DMS153 treated with DMSO at 0.1 percent for 48 hours (cell line): ENCODE measurements around the gene RAB40C.
"Not testable (repeated sequence)": the region's sequence is repeated elsewhere in the genome, so short reads cannot be mapped to it uniquely, and the experiment has no call there.

ENCODE experiments used
- DNase-seq: peaks from one replicate; lab custom pipeline; 2025; ENCODE audit not compliant: unreplicated experiment; lab: John Stamatoyannopoulos, UW

RAB40C gene

GRCh38 chr16:588889-589657 lies 793 bp upstream of the RAB40C start:
- peak; percentile 73 for DNase-seq

GRCh38 chr16:590188-590814 lies 435 bp downstream of the RAB40C start:
- DNase-seq = no peak

DNA sequence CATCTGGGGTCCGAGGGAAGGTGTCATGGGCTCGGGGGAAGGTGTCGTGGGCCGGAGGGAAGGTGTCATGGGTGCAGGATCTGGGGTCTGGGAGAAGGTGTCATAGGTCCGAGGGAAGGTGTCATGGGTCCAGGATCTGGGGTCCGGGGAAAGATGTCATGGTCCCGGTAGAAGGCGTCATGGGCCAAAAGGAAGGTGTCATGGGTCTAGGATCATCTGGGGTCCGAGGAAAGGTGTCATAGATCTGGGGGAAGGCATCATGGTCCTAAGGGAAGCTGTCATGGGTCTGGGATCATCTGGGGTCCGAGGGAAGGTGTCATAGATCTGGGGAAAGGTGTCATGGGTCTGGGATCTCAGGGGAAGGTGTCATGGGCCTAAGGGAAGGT lies 942 bp downstream of the RAB40C start:
- no peak for DNase-seq

- no peak for DNase-seq
Observed at GRCh38 chr16:591231-591630, 1.4 kb downstream of the RAB40C start.

DNA sequence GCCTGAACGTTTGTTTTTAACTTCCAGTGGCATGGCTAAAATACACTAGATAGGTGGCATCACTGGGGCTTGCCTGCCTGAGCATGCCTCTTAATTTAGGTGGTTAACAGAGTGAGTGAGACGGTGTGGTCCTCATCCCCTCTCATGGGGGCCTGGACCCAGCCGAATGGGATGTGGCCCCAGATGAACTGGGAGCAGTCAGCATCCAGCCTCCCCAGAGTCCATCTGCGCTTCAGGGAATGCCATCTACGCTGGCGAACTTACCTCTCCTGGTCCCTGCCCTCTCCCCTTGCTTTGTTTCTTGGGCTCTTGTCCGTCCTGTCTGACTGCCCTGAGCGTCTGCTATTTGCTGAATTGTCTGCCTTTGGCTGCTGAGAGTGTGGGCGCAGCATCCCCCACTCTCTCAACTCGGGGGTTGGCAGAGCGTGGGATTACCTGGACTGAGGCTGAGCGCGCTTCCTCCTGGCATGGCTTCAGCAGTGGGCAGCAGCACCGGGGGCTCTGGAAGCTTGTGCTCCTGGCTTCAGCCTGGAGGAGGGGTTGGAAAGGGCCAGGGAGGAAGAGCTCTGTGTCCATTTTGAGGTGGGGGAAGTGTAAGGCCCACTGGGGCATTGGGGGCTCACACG lies 2.1 kb downstream of the RAB40C start:
- DNase-seq = no peak

DNA sequence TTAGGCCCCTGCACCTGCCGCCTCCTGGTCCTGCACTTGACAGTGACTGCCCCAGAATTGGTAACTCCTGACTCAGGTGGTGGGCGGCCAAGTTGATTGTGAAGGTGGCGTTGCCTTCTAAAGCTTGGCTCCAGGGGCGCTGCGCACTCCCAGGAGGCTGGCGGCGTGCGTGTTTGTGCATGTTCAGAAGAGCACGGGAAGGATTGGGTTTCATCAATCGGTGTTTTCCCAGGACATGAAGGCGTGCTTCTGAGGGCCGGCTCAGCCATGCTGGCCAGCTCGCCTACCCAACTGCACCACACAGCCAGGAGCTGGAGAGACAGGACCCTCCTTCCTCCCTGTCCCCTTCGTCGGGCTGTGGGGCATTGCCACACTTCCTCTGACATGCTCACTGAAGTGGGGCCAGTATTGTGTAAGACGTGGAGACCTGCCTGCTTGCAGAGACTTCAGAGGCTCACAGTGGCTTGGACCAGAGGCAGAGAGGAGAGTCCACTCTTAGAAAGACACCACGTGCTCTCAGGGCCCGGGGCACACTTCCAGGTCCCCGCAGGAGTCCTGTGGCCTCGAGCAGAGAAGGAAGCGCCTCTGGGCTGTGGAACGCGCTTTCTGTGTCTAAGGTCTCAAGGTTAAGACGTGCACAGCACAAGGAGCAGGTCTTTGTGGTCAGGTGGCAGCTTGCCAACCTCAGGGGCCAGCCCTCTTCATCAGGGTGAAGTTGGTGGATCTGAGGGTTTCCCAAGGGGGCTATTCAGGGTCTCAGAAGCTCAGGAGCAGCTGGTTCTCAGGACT lies 2.8 kb downstream of the RAB40C start:
- peak; percentile 82 for DNase-seq

DNA sequence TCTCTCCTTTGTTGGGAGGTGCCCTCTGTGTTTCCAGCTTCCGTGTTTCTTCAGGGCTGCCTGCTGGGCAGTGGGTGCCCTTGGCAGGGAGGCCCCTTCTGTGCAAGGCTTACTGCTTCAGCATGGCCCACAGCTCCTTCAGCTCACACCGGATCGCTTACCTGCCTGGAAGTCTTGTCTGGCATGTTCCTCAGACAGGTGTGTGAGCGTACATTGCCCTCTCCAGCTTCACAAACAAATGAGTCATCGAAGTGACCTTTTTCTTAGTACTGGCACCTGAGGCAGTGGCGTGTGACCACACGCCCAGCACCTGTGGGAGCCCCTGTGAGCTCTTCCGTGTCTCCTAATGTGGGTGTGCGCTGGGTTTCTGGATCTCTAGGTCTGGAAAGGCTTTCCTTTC lies 3.5 kb downstream of the RAB40C start:
- DNase-seq = peak; percentile 55

GRCh38 chr16:593807-594206 lies 3.9 kb downstream of the RAB40C start:
- no peak for DNase-seq

- DNase-seq = no peak
Observed at GRCh38 chr16:595094-595528, 5.2 kb downstream of the RAB40C start.

DNA sequence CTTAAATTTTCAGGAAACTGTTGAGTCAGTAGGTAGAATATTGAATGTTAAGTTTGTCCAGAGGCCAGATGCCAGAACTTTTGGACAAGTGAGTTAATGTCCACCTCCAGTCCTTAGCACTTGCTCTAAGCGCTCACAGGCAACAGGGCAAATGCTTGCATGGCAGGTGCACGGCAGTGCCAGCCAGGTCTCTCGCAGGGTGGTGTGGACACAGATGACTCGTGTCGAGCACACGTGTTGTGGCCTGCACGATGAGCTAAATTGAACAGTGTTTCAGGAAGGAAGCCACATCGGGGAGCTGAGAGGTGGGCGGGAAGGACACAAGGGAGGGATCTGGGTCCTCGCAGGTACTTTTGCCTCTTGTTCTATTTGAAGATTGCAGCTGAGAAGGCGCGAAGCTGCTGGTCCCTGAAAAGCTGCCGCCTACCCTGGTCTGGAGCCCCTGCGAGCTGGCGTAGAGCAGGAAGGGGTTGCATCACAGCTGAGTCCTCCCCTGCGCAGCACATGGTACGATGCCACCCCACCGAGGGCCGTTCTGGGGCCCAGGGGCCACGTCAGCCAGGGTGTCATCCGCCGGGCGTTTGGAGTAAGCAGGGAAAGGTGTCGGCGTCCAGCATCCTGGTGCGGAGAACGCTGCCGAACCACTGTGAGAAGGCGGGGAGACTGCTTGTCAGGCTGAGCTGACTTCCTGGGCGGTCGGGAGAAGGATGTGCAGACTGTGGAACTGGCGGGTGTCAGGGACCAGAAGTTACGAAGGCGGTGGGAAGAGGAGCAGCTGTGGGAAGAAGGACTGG lies 6.3 kb downstream of the RAB40C start:
- no peak for DNase-seq

- DNase-seq = no peak
Observed at GRCh38 chr16:596736-597060, 6.8 kb downstream of the RAB40C start.

- DNase-seq = not testable (repeated sequence)
Observed at GRCh38 chr16:597655-598054, 7.8 kb downstream of the RAB40C start.

DNA sequence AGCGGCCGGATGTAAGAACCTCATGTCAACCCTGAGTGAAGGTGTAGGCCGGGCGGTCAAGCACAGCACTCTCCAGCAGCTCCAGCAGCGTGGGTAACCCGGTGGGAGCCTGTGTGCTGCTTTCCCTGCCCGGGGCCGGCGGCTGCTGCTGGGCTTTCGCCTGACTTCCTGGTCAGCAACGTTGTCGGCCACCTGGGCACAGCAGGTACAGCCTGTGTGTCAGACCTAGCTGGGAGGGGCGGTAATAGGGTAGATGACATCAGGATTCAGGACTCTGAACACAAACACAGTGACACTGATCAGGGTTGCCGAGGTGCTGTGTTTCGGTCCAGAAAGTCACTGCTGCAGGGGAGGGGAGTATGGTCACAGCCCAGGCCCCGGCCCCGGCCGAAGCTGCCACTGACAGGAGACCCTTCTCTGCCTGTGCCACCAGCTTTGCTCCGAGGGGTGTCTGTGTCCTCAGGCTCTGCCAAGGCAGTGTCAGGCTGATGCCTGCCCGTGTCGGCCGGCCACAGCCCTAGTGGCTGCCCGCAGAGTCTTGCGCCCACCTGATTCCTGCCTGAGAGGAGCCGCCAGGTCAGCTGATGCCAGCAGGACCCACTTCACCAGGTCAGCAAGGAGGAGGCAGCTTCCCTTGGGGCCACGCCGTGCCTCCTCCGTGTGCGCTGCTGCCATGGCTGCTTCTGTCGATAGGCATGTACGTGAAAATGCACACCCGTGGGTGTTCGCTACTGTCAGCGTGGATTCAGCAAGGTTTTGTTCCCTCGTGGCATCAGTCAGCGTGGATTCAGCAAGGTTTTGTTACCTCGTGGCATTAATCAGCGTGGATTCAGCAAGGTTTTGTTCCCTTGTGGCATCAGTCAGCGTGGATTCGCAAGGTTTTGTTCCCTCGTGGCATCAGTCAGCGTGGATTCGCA lies 9.2 kb downstream of the RAB40C start:
- DNase-seq = no peak

GRCh38 chr16:600781-601180 lies 10.9 kb downstream of the RAB40C start:
- no peak for DNase-seq

DNA sequence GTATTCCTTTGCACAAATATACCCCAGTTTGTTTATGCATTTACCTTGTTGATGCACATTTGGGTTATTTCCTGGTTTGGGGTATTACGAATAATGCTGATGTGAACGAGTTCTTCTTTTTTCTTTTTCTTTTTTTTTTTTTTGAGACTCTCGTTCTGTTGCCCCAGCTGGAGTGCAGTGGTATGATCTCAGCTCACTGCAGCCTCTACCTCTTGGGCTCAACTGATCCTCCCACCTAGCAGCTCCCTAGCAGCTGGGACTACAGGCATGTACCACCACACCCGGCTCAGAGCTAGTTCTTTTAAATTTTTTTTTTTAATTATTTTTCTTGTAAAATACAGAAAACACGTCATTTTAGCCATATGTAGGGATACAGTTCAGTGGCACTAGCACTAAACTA lies 14.1 kb downstream of the RAB40C start:
- no peak for DNase-seq

GRCh38 chr16:606656-607307 lies 16.9 kb downstream of the RAB40C start:
- DNase-seq = no peak

GRCh38 chr16:608019-608418 lies 18.2 kb downstream of the RAB40C start:
- no peak for DNase-seq

DNA sequence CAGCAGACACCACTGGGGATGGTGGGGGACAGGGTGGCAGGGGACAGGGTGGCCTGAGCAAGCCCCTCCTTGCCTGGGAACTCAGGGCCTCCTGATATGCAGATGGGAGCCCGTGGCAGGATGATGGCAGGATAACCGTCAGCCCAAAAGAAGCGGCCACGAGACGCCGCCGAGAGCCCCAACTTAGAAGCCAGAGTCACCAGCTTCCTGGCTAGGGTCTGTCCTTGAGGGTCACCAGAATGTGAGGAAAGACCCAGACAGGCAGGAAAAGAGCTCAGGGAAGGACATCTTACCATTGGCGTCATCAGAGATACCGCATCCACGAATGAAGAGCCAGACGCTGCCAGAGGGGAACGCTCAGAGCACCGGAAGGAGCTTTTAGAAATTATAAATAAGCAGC lies 19.4 kb downstream of the RAB40C start:
- DNase-seq = no peak

- DNase-seq = no peak
Observed at GRCh38 chr16:609984-610383, 20.1 kb downstream of the RAB40C start.
